Renal cortical epithelial cell (primary cell): ENCODE data around the gene NECAB2. TPM values are rescaled to one million over a fixed set of nuclear protein-coding genes. Genes with fewer than 3 reads are reported as not detected.

ENCODE experiments used
- DNase-seq: peaks from one replicate; pipeline ENCODE4 v3.0.0-alpha.2; 2011; ENCODE audit warnings: low read depth
- total RNA-seq: library from RNA; depleted of rRNA; stranded (reverse); fragments of >200 nt; gene quantifications from 2 replicates; pipeline ENCODE4 v1.2.3, GENCODE V29; 2014

NECAB2 gene
- total RNA-seq, 1 donor from 2014 or later = not detected

DNA sequence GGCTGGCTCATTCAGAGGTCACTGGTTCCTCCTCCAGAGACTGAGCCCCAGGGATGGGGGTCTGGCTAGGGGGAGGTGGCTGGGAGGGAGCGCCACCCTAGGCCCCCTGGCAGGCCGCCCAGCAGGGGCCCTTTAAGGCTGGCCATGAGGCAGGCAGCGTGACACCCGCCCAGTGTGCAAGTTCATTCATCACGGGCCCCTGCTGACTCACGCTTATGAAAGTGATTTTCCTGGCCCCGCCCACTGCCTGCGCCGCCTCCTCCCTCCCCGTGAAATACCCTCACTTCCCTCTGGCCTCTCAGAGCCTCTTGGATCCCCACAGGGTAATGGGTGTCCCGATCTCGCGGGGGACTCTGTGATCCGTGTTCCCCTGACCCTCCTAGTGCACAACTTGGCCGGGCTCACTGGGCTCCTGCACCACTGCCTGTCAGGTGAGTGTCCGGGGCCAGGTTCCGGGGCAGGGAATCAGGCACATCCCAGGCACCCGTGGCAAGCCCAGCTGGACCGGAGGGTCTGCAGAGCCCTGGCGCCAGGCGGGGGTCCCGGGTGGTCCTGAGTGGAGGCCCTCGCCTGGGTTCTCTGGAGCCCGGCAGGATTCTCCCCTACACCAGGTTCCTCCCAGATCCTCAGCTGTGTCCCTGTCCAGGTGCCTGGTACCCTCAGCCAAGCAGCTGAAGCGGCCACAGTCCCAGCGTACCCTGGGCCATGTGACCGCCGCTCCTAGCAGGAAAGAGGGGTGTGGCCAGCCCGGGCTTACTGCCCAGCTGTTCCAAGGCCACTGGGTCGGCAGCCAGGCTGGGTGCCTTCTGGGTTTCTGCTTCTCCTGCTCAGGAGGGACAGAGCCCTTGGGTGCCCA, 14.9 kb upstream of the NECAB2 start, which contains the start of gene OSGIN1:
Gene OSGIN1 (plus strand): TSS at position 301 of the 856 bp plus-strand sequence. CDS start 4,432 bp downstream, outside the sequence.
- peak; percentile 86 for DNase-seq

DNA sequence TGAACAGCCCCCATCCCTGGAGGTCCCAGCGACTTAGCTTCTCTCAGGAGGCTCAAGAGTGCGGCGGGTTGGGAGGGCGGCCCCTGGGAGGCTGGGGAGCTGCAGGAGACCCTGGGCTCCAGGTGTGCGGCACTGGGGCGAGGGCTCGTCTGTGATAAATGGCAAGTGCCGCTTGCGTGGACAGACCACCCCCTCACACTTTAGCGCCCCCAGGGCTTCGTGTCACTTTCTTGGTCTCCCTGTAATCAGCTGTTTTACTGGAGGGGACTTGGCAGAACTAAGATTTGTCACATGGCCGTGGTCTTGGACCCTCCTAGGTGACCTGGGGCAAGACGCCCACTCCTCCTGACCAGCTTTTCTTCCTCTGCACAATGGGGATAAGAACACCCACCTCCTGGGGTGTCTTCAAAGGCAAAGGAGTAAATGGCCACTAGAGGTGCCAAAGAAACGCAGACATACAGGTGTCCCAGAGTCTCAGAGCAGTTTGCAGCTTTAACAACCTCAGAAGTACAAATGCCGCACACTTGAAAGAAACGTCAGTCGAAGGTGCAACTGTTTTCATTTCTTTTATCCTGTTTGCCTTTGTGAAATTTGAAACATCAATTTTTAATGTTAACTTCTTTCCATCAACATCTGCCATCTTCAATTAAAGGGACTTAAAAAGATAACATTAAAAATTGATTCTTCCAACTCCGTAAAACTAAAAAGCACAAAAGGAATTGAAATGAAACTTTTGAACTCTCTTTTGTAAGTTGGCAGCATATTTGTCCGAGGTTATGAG, 14.1 kb upstream of the NECAB2 start:
- DNase-seq = peak; percentile 62

GRCh38 chr16:83954577-83955016, 13.4 kb upstream of the NECAB2 start:
- peak; percentile 37 for DNase-seq

DNA sequence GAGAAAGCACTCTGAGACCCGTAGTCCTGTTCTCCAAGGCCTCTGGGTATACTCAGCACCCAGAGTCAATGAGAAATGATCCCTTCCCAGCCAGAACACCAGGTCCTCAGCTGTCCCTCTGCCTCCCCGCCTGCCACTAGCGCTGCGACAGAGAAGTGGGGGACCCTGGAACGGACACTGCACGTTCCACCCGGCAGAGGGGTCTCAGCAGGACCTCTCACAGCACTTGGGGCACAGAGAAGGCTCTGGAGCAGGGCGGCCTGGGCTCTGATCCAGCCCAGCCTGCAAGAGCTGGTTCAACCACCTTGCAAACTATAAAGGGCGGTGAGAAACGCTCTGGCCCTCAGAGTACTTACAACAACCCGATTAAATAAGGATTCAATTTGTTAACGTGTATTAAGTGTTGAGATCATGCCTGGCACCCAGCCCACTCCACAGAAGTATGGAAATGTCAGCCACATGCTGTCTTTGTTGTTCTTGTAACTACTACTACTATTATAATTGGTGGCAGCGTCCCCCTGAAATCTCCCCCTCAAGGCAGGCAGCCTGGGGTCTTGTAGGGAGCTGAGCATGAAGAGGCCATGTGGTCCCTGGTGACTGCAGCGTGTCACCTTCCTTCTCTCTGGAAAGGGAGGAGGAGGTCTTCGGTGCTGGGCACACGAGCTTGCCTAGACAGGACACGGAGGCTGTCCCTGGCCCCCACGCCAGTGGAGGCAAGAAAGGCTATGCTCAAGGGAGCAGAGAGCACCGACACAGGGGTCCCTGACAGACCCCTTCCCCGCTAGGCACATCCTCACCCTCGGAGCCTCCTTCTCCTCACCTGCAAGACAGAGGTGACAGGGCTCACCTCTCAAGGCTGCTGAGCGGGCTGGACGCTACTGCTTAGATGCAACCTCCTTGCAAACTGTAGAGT, 12.6 kb upstream of the NECAB2 start:
- DNase-seq = no peak

- peak; percentile 60 for DNase-seq
Measured at GRCh38 chr16:83956336-83957289, 11.4 kb upstream of the NECAB2 start.

GRCh38 chr16:83957296-83957855, 10.7 kb upstream of the NECAB2 start:
- DNase-seq = no peak

- DNase-seq = no peak
Measured at GRCh38 chr16:83958137-83958845, 9.8 kb upstream of the NECAB2 start.

GRCh38 chr16:83958846-83959565, 9.0 kb upstream of the NECAB2 start:
- no peak for DNase-seq

DNA sequence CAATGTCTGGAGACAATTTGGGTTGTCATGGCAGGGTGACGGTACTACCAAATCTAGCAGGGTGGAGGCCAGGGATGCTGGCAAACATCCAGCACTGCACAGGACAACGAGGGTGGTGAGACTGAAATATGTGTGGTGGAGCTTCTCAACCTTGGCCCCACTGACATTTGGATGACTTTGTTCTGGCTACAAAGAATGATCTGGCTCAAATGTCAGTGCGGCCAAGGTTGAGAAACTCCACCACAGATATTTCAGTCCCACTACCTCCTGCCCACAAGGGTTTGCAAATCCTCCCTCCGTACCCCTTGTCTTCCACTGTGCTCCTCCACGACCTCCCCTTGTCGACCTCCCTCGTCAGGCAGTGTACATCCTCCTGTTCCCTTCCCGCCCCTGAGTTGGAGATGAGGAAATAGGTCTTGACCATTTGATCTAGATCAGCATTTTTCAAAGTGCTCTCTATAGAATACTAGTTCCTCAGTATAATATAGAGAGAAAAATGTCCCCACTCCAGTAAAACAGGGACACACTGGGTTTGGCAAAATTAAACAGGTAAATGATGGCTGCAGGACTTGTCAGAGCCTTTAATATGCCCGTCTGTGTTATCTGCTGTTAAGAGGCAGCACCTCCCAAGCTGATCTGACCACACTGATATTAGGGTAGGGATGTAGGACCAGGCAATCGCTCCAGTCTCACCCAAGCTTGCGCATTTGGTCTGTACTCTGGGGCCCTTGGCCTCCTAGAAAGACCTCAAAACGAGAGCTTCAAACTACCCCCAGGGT, 8.2 kb upstream of the NECAB2 start:
- DNase-seq = no peak

- no peak for DNase-seq
Measured at GRCh38 chr16:83960521-83961249, 7.4 kb upstream of the NECAB2 start.

DNA sequence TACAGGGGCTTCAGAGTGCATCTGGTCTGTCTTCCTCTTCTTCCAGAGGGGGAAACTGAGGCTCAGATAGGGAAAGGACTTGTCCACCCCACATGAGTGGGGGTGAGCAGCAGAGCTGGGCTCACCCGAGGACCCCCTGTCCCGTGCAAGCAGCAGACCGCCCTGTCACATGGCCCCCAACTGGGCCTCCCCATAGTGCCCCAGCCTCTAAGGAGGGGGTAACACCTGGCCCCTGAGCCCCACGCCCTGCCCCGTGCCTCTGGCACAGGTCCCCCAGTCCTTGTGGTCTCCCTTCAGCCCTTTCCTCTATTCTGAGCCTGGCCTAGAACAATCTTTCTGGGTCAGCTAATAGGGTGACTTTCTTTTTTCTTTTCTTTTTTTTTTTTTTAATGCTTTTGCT, 6.5 kb upstream of the NECAB2 start:
- DNase-seq = no peak

DNA sequence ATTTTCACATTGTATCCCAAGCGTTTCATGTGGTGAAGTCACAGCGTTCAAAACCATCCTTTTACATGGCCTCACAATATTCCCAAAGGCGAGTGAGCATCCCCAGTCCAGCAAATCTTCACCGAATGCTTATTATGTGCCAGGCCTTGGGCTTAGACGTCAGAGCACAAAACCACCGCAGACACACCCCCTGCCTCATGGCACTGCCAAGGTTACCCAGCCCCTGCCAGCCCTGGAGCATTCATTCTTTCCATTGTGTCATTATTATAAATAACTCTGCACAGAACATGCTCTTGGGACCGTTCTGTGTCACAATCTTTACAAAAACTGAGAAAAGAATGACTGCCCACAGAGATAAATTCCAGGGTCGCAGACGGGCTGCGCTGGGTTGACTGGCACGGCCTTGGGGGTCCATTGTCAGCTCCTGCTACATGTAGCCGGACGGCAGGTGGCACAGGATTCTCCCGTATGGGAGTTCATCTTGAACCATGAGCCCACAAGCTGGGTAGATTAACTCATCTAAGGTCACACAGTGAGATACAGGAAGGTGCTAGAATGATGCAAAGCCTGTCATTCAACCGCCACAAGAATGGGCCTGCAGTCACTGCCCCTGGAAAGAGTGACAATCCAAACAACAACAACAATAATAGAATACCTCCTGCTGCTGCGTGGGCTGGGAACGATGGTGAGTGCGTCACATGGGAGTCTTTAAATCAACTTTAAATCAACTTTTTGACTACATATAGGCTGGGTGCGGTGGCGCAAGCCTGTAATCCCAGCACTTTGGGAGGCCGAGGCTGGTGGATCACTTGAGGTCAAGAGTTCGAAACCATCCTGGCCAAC, 4.5 kb upstream of the NECAB2 start:
- no peak for DNase-seq

DNA sequence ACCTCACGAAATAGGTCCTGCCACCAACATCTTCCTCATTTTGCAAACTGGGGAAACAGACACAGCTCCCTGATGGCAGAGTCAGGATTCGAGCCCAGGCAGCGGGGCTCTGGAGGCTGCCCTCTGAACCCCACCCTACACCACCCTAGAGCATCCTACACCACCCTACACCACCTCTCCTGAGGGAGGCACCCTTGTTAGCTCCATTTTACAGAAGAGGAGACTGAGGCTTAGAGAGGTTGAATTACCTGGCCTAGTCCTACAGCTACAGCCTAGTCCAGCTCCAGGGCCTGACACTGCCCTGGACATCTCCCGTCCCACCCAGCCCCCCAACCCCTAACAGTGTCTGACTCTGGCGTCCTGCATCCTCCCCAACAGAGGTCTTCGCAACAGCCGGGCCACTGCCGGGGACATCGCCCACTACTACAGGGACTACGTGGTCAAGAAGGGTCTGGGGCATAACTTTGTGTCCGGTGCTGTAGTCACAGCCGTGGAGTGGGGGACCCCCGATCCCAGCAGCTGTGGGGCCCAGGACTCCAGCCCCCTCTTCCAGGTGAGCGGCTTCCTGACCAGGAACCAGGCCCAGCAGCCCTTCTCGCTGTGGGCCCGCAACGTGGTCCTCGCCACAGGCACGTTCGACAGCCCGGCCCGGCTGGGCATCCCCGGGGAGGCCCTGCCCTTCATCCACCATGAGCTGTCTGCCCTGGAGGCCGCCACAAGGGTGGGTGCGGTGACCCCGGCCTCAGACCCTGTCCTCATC, 3.2 kb upstream of the NECAB2 start:
- no peak for DNase-seq

DNA sequence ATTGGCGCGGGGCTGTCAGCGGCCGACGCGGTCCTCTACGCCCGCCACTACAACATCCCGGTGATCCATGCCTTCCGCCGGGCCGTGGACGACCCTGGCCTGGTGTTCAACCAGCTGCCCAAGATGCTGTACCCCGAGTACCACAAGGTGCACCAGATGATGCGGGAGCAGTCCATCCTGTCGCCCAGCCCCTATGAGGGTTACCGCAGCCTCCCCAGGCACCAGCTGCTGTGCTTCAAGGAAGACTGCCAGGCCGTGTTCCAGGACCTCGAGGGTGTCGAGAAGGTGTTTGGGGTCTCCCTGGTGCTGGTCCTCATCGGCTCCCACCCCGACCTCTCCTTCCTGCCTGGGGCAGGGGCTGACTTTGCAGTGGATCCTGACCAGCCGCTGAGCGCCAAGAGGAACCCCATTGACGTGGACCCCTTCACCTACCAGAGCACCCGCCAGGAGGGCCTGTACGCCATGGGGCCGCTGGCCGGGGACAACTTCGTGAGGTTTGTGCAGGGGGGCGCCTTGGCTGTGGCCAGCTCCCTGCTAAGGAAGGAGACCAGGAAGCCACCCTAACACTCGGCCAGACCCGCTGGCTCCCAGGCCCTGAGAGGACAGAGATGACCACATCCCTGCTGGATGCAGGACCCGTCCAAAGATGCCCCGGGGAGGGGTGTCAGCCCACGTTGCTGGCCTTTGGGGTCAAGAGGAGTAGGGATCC, 2.4 kb upstream of the NECAB2 start:
- DNase-seq = no peak

- DNase-seq = no peak
Measured at GRCh38 chr16:83966153-83966696, 1.8 kb upstream of the NECAB2 start.
